HFFc6 (cell line): ENCODE measurements around the gene WDR72. TPM values are rescaled to one million over a fixed set of nuclear protein-coding genes. Genes with fewer than 3 reads are reported as not detected.
"Not testable (repeated sequence)": the region's sequence is repeated elsewhere in the genome, so short reads cannot be mapped to it uniquely, and the experiment has no call there.

Experiments
- DNase-seq: peaks from one replicate; pipeline ENCODE4 v3.0.0-alpha.2; 2018
- H3K27ac Mint-ChIP-seq: 2 replicates; pipeline ENCODE4 v1.8.0; 2020; ENCODE audit warnings: mild to moderate bottlenecking, mixed read lengths
- H3K27me3 Mint-ChIP-seq: 2 replicates; pipeline ENCODE4 v1.8.0; 2021; ENCODE audit warnings: mild to moderate bottlenecking, moderate library complexity, mixed read lengths; ENCODE audit not compliant: insufficient read depth
- H3K36me3 Mint-ChIP-seq: 2 replicates; pipeline ENCODE4 v1.8.0; 2021; ENCODE audit warnings: low read depth, mixed read lengths
- H3K4me1 Mint-ChIP-seq: 2 replicates; pipeline ENCODE4 v1.8.0; 2020; ENCODE audit warnings: low read depth, mixed read lengths
- H3K4me3 Mint-ChIP-seq: 2 replicates; pipeline ENCODE4 v1.8.0; 2020; ENCODE audit warnings: mild to moderate bottlenecking, moderate library complexity, mixed read lengths
- H3K9me3 Mint-ChIP-seq: 2 replicates; pipeline ENCODE4 v1.8.0; 2020; ENCODE audit warnings: mild to moderate bottlenecking, mixed read lengths
- total RNA-seq, 6 experiments: library from RNA; stranded (reverse); fragmentation: NEBNext Ultra II Directional; extraction: Animal tissue kit (Norgen Biotek cat#: 25700); gene quantifications; 2 replicates in 1 of 6; 3 replicates in 5 of 6; pipeline ENCODE4 v1.2.3, GENCODE V29; 2021
- TF ChIP-seq, protein P1 (sequence below): fragments of 200-600 bp; sonication (generic); IDR thresholded peaks from 2 replicates; pipeline ENCODE4 v1.5.0; 2021; ENCODE audit warnings: antibody characterized with exemption, mild to moderate bottlenecking

Gene WDR72
- total RNA-seq, 6 experiments from 2014 or later, result not detected

DNA sequence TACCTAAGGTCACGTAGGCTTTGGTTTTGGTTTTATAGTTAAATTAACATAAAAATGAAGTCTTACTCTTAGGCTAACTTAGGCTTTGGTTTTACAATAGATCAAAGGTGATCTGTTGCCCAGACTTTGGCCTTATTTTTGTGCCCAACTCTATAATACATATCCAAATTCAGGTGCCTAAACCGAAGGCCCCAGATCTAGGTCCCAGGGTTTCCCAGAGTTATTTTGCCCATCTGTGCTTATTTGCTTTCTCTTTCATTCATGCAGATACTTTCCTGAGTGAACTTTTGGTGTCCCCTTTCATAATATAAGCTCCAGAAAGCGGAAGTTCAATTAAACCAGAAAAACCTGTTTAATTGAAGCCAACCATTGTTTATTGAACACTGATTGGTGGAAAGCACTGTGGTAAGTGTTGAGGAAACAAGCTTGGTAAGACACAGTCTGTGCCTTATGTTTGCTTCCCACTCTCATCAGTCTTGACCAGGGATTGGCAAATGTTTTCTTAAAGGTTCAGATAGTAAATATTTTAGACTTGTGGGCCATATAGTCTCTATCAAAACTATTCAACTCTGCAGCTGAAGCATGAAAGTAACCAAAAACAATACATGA lies 209.7 kb downstream of the WDR72 start:
- Mint-ChIP-seq H3K27me3 (peaks cover 2% of the 10 kb centered on the region; the same call in 1 of the 2 replicates), H3K36me3 (no peaks in the 10 kb centered on the region), H3K4me3 (no peak overlapping the region), H3K4me1 (no peaks in the 10 kb centered on the region), H3K9me3 (peaks cover 31% of the 10 kb centered on the region), H3K27ac (no peak overlapping the region)
- DNase-seq, result no peak
- TF ChIP-seq, protein P1, sequence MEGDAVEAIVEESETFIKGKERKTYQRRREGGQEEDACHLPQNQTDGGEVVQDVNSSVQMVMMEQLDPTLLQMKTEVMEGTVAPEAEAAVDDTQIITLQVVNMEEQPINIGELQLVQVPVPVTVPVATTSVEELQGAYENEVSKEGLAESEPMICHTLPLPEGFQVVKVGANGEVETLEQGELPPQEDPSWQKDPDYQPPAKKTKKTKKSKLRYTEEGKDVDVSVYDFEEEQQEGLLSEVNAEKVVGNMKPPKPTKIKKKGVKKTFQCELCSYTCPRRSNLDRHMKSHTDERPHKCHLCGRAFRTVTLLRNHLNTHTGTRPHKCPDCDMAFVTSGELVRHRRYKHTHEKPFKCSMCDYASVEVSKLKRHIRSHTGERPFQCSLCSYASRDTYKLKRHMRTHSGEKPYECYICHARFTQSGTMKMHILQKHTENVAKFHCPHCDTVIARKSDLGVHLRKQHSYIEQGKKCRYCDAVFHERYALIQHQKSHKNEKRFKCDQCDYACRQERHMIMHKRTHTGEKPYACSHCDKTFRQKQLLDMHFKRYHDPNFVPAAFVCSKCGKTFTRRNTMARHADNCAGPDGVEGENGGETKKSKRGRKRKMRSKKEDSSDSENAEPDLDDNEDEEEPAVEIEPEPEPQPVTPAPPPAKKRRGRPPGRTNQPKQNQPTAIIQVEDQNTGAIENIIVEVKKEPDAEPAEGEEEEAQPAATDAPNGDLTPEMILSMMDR, result no peak

DNA sequence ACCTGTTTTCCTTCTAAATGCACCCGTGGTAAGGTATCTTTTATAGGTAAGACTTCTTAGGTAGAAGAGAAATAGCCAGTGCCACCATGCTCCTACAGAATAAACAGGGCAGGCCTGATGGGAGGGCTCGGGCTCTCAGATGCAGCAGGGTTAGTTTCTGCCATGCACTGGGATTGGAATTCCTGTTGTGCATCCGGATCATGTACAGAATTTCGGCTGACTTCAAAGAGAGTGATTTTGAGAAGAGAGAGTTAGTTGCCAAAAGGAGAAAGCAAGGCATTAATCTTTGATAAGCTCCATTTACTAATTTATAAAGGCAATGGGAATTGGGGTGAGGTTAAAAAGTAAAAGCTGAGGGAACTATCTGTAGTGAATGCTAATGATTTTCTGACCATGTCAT lies 211.2 kb downstream of the WDR72 start:
- DNase-seq, result no peak
- Mint-ChIP-seq H3K27ac (no peak overlapping the region), H3K36me3 (no peaks in the 10 kb centered on the region), H3K9me3 (peaks cover 24% of the 10 kb centered on the region), H3K27me3 (peaks cover 2% of the 10 kb centered on the region; the same call in 1 of the 2 replicates), H3K4me3 (no peak overlapping the region), H3K4me1 (no peaks in the 10 kb centered on the region)
- TF ChIP-seq, protein P1, result no peak

DNA sequence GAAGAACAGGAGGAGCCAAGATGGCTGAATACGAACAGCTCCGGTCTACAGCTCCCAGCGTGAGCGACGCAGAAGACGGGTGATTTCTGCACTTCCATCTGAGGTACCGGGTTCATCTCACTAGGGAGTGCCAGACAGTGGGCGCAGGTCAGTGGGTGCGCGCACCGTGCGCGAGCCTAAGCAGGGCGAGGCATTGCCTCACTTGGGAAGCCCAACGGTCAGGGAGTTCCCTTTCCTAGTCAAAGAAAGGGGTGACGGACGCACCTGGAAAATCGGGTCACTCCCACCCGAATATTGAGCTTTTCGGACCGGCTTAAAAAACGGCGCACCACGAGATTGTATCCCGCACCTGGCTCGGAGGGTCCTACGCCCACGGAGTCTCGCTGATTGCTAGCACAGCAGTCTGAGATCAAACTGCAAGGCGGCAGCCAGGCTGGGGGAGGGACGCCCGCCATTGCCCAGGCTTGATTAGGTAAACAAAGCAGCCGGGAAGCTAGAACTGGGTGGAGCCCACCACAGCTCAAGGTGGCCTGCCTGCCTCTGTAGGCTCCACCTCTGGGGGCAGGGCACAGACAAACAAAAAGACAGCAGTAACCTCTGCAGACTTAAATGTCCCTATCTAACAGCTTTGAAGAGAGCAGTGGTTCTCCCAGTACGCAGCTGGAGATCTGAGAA lies 218.7 kb downstream of the WDR72 start:
- H3K9me3 Mint-ChIP-seq, result peaks cover 23% of the 10 kb centered on the region
- H3K4me3 Mint-ChIP-seq, H3K27ac Mint-ChIP-seq, H3K27me3 Mint-ChIP-seq, DNase-seq, H3K4me1 Mint-ChIP-seq, H3K36me3 Mint-ChIP-seq: not testable (repeated sequence)

DNA sequence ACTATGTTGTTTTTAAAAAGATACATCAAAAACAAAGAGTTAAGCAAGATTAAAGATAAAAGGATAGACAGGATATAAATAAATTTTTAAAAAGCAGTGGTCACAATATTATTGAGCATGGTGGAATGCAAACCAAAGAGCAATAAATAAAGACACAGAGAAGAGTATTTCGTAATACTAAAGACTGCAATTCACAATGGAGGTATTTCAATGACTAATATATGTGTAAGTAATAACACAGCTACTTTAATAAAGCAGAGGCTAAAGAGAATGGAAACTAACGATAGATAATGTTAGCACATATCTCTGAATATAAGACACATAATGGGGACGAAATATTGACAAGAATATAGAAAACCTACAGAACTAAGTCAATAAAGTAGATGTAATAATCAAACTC lies 219.6 kb downstream of the WDR72 start:
- Mint-ChIP-seq H3K4me1 (no peaks in the 10 kb centered on the region), H3K4me3 (no peak overlapping the region), H3K9me3 (peaks cover 29% of the 10 kb centered on the region), H3K27me3 (no peaks in the 10 kb centered on the region), H3K36me3 (peaks cover 6% of the 10 kb centered on the region; the same call in 1 of the 2 replicates), H3K27ac (no peak overlapping the region)
- DNase-seq, result no peak
- TF ChIP-seq, protein P1, result no peak

DNA sequence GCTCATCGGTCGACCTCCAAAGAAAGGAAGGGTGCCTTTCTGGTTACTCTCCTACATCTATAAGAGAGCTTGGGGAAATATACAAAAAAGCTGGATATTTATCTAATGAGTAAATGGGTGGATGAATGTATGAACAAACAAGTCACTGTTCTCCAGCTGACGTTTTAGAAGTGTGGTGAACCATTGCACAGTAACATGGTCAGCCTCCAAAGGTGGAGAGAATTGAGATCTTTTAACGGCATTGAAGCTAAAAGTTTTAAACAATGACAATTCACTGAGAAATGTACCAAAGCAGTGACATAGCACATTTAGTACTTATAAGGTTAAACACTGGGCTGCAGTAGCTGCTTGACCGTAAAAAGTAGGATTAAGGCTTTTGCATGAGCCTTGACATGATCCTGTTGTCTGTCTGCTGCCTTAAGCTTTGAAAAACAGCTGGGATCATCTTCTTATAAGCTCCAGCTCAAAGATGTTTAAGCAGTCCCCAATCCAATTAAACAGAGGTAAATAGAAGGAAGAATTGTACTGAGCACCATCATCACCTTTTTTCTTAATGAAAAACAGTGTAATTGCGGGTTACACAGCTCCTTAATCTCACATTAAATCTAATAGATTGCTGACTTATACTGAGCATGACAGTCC lies 222.9 kb downstream of the WDR72 start:
- Mint-ChIP-seq H3K27ac (no peak overlapping the region), H3K27me3 (no peaks in the 10 kb centered on the region), H3K4me1 (no peaks in the 10 kb centered on the region), H3K36me3 (peaks cover 6% of the 10 kb centered on the region; the same call in 1 of the 2 replicates), H3K9me3 (peaks cover 41% of the 10 kb centered on the region), H3K4me3 (no peak overlapping the region)
- TF ChIP-seq, protein P1, result no peak
- no peak for DNase-seq

DNA sequence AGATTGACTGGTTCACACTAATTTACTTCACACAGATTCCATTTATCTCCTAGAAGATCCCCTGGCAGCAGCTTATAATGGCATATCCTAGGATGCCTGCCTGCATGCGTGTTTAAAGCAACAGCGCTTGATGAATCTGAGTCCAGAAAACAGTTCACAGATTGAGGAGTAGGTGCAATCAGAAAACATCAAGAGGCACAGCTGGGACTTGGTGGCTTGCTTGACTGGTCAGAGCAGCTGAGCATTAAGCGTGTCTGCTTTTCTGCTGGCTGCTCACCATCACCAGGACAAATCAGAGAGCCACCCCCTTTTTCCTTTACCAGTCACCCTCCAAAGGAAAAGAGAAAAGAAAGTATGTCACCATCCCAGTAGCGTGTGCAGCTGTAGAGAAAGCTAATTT lies 223.6 kb downstream of the WDR72 start:
- TF ChIP-seq, protein P1, result no peak
- H3K36me3 Mint-ChIP-seq, result peaks cover 6% of the 10 kb centered on the region; the same call in 1 of the 2 replicates
- H3K27me3 Mint-ChIP-seq, result no peaks in the 10 kb centered on the region
- no peaks in the 10 kb centered on the region for H3K4me1 Mint-ChIP-seq
- no peak for DNase-seq
- peaks cover 41% of the 10 kb centered on the region for H3K9me3 Mint-ChIP-seq
- H3K4me3 Mint-ChIP-seq, result no peak overlapping the region
- H3K27ac Mint-ChIP-seq, result no peak overlapping the region
